Effector CD4-positive, alpha-beta T cell (primary cell): ENCODE results near the gene MUSTN1.

Source experiments
- DNase-seq: peaks from one replicate; pipeline ENCODE4 v3.0.0-alpha.2; 2020

MUSTN1 gene

DNA sequence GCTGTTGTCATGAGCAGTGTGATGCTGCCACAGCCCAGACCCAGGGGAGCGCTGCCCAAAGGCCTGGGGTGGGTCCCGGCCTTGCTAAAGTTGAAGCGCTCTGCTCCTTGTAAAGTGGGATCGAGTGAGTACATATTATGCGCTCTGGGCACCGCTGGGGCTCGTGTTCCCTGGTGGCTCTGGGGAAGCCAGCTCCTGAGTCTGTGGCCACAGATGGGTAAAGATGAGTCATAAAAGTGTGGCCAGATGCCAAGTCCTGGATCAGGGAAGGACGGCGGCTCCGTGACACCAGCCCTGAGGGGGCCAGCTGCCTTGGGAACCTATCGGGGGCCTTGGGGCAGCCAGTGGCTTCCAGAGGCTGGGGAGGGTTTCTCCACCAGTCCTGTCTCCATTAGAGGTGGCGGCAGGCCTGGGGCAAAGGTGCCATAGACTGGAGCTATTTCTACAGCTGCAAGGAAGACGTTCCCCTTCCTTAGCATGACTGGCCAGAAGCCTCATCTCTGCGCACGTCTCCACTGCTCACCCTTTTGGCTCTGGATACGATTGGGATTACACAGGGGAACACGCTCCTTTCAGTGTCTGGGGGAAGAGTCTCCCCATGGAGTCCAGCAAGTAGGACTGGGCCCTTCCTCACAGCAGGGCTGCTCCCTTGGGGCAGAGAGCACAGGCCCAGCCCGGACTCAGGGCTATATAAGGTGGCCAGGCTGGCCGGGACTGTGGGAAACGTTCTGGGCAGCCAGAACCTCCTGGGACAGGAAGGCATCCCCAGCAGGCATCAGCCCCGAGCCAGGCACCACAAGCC, 3.1 kb downstream of the MUSTN1 start:
- DNase-seq, result no peak

GRCh38 chr3:52830535-52831258, 4.1 kb downstream of the MUSTN1 start, which contains the start of gene ITIH4:
TSS of gene ITIH4 (minus strand) at chr3:52830672. CDS start at chr3:52830642, 30 bp downstream.
- DNase-seq, result no peak

- no peak for DNase-seq
These were observed 4.8 kb downstream of the MUSTN1 start for GRCh38 chr3:52829906-52830463.

- DNase-seq, result no peak
These were observed 5.3 kb downstream of the MUSTN1 start for GRCh38 chr3:52829482-52829881.

DNA sequence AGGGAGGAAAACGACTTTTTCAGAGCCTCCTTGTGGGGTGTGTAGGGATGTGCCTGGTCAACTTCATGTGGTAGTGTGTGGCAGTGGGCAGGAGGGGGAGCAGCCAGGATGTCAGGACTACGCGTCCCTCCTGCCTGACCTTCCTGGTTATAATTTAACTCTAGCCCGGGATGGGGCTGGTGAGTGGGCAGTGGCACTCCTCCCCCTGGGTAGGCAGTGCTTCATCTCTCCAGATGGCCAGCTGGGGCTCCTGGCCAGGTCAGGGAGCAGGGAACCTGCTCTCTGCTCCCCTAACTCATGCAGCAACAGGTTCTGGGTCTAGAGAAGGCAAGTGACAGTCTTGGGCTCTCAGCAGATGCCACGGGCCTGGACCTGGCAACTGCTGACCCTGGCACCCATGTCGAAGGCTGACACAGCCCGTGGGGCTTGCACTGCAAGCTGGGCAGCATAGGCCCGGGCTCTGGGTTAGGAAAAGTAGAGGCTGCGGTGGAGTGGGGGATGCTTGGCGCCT, 6.9 kb downstream of the MUSTN1 start:
- no peak for DNase-seq

DNA sequence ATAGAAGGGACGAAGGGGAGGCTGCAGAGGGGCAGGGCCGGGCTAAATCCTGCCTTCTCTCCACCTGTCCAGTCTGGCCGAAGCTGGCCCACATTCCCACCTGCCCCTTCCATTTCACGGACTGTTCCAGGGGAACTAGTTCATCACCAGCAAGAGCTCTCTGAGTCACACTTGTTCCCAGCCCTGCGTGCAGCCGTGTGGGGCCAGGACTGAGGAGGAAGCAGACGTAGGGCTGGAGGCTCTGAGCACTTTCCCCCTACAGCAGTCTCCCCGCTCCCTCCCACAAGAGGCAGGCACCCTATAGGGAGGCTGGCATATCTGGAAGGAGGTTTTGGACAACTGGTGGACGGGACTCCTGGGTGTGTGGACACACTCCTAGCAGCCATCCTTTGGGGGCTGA, 7.4 kb downstream of the MUSTN1 start:
- DNase-seq, result no peak

GRCh38 chr3:52824037-52824436, 10.8 kb downstream of the MUSTN1 start:
- no peak for DNase-seq

GRCh38 chr3:52822363-52822762, 12.5 kb downstream of the MUSTN1 start:
- DNase-seq, result no peak

DNA sequence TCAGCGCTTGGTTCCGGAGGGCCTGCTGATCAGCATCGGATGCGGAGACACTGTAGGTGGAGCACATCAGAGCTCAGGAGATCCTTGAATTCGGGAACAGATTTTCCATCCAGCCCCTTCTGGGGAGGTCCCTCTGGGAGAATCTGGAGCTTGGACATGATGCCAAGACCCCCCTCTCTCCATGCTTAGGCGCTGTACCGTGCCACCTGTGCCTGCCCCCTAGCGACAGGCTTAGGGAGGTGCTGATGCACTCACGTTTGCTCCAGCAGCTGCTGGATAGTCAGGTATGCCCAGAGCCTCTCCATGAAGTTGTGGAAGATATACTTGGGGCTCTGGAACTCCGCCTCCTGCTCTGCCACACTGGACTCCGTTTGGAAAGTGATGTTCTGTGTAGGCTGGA, 14.1 kb downstream of the MUSTN1 start:
- DNase-seq, result no peak

DNA sequence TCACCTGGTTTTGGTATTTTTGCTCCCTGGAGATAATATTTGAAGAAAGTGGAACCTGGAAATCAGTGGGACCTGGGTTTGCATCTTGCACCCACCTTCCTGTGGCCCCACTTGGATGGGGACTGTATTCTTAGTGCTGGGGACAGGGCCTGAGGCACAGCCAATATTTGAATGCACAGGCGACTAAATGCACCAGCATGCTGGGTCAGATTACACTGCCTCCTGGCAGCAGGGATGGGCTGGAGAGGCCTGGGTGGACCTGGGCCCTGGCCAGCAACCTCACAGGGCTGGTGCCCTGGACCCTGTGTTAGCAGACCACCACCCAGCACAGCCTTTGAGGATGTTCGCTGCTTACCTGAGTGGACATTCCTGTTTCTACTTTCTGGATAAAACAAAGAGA, 14.9 kb downstream of the MUSTN1 start:
- DNase-seq, result no peak

DNA sequence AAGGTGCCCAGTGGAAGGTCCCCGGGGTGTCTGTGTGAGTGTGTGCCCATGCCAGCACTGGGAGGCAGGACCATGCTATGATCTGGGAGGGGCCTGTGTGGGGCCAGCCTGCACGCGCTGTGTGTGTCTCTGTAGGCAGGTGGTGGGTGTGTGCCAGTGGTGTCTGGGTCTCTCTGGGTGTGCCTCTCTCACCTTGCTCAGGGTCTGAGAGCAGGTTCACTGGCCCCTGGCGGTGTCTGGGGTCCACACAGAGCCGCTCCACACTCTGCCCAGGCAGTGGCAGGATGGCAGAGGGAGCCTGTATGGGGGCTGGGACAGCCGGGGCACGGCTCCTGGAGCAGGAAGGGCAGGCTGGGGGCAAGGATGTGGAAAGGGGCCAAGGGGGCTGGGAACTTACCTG, 17.0 kb downstream of the MUSTN1 start:
- no peak for DNase-seq

DNA sequence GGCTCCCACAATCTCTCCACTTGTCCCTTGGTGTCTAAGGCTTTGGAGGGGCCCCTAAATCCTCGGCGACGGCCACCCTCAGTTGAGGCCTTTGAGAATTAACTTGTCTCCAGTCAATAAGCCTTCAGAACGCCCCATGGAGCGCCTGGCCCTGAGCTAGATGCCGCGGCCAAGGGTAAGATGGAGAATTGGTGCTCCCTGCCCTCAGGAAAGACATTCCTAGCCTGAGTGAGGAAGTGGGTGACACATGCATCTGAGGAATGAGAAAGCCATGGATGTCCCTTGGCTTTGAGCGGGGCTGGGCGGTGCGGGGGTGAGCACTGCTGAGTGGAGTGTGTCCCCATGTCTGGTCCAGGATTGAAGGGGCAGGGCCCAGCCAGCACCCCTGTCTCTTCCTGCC, 17.6 kb downstream of the MUSTN1 start:
- no peak for DNase-seq

GRCh38 chr3:52816654-52817053, 18.2 kb downstream of the MUSTN1 start:
- no peak for DNase-seq

DNA sequence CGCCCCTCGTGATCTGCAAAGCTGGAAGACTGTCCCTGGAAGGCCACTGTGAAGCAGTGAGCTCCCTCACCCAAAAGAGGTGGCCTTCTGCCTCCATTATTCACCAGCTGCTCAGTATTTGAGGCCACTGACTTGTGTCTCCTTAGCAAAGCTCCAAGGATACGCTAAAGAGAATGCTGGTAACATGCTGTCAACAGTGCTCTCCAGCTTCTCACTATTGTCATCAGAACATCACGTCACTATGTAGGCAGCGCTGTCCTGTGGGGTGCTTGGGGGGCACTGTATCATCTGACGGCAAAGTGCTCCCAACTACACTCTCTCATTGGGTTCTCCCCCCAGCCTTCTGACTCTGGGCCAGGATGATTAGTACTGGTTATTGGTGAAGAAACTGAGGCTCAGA, 18.6 kb downstream of the MUSTN1 start:
- DNase-seq, result no peak

- no peak for DNase-seq
These were observed 21.0 kb downstream of the MUSTN1 start for GRCh38 chr3:52813810-52814209.

- no peak for DNase-seq
These were observed 23.3 kb downstream of the MUSTN1 start for GRCh38 chr3:52811452-52812011.

DNA sequence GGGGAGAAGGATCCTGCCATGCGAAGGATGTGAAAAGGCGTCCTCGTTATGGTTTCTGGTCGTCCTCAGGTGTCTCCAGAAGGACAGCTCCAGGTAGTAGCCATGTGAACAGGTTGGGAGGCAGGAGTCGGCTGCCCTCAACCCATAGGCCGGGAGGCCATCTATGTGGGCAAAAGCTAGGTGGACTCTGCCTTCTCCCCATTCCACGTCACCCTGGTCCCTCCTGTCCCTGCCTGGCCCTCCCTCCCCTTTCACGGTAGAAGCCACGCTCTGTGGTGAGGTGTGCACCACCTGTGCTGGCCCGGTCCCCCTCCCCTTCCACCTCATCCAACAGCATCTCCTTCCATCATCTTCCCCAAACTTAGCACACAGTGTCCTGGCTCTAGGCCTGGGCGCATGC, 23.9 kb downstream of the MUSTN1 start:
- DNase-seq, result no peak

DNA sequence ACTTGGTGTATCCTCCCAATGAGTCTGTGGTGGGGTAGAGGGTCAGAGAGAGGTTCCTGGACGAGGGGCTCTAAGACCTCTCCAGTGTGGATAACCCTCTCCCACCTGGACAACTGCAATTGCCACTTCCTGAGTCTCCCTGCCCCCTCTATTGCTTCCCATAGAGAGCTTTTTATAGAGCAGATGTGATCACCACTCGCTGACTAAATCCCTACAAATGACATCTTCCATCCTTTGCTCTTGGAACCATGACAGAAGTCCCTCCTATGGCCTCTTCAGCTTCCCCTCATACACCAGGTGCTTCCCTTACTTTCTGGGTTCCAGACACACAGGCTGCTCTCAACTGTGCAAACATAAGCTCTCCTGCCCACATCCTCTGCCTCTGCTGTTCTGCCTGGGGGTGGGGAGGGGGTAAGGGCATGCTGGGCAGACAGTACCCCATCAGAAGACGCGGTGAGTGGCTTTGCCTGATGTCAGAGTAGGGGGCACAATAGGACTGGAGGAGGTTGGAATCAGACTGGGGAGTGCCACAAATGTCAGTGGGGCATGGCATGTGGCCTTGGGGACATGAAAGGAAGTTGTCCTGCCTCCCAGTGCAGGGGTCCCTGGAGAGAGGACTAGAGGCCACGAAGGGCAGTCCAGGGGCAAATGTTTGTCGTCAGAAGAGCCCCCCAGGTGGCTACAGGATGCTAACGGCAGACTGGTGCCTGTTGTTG, 25.0 kb downstream of the MUSTN1 start:
- no peak for DNase-seq

- no peak for DNase-seq
These were observed 25.7 kb downstream of the MUSTN1 start for GRCh38 chr3:52809149-52809548.

- no peak for DNase-seq
These were observed 29.4 kb downstream of the MUSTN1 start for GRCh38 chr3:52805270-52806039.

DNA sequence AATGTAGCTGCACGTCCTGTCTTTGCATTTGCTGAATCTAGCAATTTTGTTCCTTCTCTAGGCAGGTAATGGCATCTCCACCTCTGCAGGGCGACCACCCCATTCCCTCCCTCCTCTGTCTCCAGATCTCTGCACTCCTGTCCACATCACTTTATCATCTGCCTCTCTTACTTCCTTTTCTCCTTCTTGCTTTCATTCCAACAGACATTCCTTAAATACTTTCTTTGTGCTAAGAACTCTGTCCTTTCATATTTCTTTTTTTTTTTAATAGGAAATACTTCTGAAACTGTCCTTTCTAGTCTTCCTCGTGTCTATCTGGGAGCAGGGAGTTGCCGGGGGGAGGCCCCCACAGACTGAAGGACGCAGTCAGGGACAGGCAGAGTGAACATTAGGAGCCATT, 33.0 kb downstream of the MUSTN1 start:
- no peak for DNase-seq

DNA sequence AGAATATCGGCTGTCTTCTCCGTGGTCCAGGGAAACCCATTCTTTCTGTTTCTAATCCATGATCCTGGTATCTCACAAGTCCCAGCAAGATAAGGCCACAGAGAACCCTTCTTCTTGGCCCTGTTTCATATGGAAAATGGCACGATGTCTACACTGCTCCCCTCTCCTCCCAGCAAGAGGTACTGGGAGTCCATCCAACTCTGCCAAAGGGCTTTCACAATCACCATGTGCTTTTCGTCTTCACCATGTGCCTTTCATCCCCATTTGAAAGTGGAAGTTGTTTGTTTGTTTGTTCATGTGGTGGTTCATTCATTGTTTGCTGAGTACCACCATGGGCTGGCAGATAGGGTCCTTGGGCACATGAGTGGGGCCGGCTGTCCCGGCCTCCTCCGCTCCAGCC, 34.7 kb downstream of the MUSTN1 start:
- no peak for DNase-seq
